Activated CD8-positive, alpha-beta memory T cell treated with anti-CD3 and anti-CD28 coated beads, Interleukin-2, amount 50 U/mL, for 48 hours (primary cell): ENCODE measurements around the gene PDXDC1.
"Not testable (repeated sequence)": the region's sequence is repeated elsewhere in the genome, so short reads cannot be mapped to it uniquely, and the experiment has no call there.

Experiments used
- DNase-seq: peaks from one replicate; pipeline ENCODE4 v3.0.0-alpha.2; 2020

PDXDC1 gene

DNA sequence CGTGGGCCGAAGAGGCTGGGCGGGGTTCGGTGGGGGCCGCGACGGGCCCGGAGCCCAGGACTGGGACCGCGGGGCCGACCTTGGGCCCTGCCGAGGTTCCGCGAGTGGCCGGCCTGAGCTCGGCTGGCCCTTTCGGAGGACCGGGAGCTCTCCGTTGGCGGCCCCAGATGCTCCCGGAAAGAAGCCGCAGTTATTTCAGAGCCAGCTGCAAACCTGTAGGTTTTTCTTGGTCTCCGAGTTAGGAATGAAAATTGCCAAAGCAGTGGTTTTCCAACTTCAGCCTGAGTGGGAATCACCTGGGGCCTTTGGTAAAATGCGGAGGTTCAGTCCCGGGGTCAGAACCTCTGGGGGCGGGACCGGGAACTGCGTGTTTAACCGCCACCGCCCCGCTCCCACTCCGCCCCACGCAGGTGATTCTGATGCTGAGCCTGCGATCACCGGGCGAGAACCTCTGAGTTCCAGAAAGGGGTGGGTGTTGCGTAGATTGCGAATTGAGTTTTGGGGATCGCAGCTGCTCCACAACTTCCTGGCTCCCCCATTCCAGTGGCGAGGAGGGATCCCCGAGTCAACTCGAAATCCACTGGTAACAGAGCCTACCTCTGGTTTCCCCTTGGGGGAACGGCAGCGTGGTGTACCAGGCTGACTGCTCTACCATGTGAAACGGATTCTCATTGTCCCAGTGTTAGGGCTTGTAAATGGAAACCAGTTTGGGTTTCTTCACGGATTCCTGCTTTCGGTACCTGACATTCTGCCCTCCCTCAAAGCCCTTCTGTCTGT, 780 bp downstream of the PDXDC1 start:
- DNase-seq: peak; percentile 78

DNA sequence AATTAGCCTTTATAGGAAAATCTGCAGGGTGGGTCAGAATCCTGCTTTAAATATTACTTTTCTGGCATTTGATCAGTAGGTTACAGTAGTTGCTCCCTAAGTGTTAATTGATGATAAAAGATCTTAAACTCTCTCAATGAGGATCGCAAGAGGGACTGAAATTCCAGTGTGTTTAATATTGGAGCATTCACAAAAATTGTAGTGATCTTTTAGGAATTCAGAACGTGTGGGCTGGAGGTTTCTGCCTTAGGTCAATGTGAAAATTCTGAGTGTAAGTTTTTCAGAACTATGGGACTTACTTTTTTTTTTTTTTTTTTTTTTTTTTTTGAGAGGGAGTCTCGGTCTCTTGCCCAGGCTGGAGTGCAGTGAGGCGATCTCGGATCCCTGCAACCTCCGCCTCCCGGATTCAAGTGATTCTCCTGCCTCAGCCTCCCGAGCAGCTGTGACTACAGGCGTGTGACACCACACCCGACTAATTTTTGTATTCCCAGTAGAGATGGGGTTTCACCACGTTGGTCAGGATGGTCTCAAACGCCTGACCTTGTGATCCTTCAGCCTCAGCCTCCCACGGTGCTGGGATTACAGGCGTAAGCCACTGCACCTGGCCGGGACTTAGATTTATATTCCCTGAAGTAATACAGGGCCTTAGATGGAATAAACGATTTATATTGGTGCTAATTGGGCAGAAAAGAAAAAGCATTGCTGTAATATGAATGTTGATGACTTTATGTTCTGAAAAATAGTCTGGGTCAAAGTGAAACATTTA, 2.3 kb downstream of the PDXDC1 start:
- not testable (repeated sequence) for DNase-seq

DNA sequence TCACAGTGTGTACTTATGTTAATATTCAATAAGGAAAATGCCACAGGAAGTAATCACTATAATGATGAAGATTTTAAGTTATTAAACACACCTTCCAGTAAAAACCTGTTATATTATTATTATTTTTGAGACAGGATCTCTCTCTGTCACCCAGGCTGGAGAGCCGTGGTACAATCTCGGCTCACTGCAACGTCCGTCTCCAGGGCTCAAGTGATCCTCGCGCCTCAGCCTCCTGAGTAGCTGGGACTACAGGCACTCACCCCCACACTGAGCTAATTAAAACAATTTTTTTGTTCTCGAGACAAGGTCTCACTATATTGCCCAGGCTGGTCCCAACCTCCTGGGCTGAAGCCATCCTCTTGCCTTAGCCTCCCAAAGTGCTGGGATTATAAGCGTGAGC, 3.5 kb downstream of the PDXDC1 start:
- DNase-seq: not testable (repeated sequence)

DNA sequence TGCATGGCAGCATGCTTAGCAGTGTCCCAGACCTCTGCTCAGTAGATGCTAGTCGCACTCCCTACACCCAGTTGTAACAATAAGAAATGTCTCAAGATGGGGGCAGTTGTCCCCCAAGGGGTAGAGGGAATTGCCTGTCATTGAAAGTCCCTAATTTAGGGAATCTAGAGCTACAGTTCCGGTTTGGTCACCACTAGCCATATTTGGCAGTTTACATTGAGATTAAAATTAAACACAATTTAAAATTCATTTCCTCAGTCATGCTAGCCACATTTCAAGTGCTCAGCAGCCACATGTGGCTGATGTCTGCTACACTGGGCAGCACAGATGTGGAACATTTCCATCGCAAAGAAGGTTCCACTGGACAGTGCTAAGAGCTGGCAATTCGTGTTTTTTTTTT, 4.1 kb downstream of the PDXDC1 start:
- not testable (repeated sequence) for DNase-seq

DNA sequence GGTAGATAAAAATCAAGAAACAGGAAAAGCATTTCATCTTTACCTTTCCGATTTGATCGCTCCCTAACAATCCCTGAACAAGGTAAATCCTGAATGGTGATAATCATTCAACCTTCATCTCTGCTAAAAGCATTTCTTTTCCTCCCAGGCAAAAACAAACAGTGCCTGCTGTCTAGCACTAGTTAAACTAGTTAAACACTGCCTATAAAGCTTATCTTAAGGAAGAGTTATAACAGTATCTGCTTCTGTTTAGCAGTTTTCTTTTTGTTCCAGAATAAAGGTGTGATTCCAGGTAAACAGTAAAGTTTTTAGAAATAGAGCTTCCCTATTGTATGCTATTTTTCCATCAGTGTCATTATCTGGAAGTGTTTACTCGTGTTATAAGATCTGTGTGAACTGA, 6.4 kb downstream of the PDXDC1 start:
- DNase-seq: not testable (repeated sequence)

DNA sequence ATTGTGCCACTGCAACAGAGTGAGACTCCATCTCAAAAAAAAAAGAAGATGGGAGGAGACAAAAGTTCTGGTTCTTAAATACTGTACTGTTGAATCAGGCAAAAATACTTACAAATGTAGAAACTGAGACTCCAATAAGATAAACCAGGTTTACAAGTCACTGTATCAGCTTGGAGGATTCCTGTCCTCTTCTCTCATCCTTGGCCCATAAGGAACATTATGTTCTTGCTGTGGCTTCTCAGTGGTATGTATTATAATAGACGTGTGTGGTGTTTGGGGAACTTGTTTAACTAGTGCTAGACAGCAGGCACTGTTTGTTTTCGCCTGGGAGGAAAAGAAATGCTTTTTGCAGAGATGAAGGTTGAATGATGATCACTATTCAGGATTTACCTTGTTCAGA, 7.7 kb downstream of the PDXDC1 start:
- DNase-seq: not testable (repeated sequence)

DNA sequence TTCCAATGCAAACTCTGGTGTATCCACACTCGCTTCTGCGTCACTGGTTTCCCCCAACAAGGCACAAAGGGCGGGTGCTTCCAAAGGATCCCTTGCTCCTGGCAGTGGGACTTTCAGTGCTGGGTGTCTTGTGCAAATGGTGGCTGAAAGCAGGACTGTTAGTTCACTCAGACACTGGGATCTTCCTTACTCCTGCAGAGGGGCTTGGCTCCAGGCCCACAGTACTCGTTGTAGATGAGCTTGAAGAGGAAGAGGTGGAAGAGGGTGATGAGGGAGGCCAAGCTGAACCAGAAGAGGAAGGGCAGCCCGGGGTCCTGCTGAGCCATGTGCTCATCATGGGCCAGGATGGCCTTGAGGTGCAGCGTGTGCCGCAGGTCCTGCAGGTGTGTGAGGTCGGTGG, 13.3 kb downstream of the PDXDC1 start:
- DNase-seq: not testable (repeated sequence)

DNA sequence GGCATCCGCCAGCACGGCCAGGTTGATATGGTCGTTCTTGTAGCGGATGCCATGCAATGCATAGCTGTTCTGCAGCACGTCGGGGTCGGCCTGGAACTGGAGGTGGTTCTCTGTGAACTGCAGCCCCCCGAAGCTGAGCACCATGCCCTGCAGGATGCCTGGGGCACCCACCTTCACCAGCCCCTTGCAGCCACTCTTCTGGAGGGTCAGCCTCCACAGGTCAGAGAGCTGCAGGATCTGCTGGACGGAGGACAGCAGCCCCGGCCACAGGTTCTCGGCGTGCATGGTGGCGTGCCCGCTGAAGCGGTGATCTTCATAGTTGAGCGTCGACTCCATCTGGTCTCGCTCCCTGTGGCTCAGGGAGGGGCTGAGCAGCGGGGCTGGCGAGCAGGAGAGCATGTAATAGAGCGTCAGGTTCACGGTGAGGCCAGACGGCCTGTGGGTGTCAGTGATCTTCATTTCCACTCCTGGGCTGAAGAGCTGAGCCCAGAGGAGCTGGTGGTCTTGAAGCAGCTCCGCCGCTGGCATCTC, 13.9 kb downstream of the PDXDC1 start:
- not testable (repeated sequence) for DNase-seq

DNA sequence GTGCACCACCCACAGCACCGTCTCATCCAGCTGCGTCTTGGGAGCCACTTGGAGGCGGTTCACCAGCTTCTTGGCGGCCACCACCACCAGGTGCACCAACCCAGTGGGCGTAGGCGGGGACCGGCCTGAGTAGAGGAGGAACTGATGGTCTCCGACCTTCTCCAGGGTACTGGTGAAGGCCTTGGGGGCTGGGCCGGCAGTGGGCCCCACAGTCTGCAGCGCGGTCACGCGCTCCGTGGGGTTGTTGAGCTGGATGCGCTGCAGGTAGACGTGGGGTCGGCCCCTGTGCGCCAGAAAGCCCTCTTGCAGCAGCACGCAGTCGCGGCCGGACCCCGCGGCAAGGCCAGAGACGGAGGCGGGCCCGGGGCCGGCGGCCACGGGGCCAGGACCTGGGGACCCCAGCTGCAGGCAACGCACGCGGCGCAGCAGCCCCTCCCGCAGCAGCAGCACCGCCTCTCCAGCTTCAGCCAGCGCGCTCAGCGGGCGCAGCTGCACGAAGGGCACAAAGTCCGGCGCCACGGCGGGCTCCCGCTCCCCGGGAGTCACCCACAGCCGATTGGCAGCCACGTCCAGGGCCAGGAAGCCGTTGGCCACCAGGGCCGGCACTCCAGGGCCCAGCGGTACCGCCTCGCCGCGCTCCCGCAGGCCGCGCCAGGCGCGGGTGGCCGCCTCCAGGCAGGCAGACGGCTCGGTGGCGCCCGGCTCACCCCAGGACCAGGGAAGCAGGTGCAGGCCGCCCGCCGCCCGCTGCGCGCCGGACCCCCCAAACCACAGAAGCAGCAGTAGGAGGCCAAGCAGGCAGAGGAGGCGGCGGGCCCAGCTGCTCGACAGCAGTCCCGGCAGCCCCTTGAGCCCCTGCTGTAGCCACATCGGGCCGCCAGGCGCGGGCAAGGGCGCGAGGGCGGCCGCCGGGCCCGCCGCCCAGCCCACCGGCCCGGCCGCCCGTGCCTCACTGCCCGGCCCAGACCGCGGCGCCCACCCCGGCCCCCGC, 14.8 kb downstream of the PDXDC1 start:
- DNase-seq: not testable (repeated sequence)

DNA sequence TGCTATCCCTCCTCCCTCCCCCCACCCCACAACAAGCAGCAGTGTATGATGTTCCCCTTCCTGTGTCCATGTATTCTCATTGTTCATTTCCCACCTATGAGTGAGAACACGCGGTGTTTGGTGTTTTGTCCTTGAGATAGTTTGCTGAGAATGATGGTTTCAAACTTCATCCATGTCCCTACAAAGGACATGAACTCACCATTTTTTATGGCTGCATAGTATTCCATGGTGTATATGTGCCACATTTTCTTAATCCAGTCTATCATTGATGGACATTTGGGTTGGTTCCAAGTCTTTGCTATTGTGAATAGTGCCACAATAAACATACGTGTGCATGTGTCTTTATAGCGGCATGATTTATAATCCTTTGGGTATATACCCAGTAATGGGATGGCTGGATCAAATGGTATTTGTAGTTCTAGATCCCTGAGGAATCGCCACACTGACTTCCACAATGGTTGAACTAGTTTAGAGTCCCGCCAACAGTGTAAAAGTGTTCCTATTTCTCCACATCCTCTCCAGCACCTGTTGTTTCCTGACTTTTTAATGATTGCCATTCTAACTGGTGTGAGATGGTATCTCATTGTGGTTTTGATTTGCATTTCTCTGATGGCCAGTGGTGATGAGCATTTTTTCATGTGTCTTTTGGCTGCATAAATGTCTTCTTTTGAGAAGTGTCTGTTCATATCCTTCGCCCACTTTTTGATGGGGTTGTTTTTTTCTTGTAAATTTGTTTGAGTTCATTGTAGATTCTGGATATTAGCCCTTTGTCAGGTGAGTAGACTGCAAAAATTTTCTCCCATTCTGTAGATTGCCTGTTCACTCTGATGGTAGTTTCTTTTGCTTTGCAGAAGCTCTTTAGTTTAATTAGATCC, 18.7 kb downstream of the PDXDC1 start:
- not testable (repeated sequence) for DNase-seq

DNA sequence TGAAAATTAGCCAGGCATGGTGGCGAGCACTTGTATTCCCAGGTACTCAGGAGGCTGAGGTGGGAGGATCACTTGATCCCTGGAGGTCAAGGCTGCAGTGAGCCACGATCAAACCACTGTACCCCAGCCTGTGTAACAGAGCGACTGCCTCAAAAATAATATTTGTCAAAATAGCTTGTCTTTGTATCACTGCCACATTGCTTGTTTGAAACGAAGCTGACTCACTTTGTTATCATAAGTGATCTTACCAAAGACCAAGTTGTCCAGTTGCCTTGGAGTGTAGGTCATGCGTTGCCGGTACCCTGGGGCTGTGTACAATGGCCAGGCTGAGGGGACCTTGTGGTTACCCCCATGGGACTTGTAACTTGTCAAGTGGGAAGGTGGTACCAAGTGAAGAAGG, 21.9 kb downstream of the PDXDC1 start:
- not testable (repeated sequence) for DNase-seq

DNA sequence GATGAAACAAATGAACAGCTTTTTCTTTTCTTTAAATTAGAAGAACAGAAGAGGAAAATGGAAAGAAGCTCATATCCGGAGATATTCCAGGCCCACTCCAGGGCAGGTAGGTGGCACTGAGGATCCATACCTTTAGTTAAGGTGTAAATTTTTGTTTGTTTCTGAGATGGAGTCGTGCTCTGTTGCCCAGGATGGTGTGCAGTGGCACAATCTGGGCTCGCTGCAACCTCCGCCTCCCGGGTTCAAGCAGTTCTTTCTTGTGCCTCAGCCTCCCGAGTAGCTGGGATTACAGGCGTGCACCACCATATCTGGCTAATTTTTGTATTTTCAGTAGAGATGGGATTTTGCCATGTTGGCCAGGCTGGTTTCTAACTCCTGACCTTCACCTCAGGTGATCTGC, 23.5 kb downstream of the PDXDC1 start:
- DNase-seq: not testable (repeated sequence)

DNA sequence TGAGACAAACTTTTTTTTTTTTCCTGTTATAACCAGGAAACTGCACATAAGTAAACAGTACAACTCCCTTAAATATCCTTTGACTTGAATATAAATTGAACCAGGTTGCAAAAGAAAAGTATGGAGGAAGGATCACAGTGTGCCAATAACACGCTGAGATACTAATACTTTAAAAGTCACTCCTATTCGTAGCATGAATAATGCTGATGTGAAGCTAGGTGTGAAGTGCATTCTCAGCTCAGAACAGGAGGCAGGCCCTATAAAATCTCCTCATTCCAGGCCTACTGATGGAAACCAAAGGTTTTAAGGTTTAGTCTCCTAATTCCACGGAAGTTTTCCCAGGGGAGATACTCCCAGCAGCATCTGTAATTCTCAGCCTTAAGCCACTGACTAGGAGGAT, 25.0 kb downstream of the PDXDC1 start:
- not testable (repeated sequence) for DNase-seq

DNA sequence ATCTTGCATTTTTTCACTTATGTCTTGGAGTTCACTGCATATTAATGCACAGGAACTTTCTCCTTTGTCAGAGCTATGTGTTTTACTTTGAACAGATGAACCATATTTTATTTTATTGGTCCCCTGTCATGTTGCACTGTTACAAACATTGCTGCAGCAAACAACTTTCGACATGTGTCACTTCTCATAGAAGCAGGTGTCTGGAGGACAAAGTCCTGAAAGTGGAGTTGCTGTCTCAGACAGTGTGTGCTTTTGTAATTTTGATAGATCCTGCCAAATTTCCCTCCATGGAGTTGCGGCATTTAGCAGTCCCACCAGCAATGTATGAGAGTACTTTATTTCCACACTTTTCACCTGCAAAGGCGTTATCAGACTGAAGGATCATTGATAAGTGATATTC, 27.6 kb downstream of the PDXDC1 start:
- DNase-seq: not testable (repeated sequence)

DNA sequence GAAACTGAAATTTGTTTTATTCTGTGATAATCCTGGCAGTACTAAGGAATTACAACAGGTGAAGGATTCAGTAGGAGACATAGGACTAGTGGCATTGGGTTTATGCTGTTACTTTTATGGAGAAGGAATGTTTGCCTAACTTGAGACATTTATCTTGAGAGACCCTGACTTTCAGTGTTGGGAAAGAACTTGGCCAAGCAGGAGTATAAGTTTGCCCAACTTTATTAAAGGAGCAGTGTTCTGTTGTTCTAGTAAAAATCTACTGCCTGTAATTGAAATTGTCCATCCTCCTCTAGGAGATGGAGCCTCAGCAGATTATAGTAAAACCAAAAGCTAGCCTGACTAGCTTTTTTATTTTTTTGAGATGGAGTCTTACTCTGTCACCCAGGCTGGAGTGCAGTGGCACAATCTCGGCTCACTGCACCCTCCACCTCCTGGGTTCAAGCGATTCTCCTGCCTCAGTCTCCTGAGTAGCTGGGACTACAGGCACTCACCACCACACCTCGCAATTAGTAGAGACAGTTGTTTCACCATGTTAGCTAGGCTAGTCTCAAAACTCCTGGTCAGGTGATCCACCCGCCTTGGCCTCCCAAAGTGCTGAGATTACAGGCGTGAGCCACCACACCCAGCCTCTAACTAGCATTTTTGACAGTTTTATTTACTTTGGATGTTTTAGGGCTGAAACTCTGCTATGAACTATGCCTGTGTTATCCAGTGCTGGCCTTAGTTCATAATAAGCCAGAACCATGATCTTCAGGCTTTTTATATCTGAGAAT, 30.7 kb downstream of the PDXDC1 start:
- not testable (repeated sequence) for DNase-seq

DNA sequence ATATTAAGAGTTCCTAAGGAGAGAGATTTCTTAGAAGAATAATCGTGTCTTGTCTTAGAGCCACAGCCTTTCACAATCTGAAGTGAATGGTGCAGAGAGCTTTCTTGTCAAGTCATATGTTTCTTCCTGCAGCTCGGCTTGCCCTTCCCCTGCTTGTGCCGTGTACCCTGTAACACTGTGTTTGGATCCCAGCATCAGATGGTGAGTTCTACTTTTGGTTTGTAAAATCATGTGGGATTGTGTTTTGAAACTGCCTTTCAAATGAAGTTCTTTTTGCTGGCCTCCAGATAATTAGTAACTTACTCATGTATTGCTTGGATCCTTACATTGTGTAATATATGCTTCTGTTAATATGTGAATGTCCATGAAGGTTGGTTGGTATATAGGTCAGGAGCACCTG, 33.8 kb downstream of the PDXDC1 start:
- not testable (repeated sequence) for DNase-seq

DNA sequence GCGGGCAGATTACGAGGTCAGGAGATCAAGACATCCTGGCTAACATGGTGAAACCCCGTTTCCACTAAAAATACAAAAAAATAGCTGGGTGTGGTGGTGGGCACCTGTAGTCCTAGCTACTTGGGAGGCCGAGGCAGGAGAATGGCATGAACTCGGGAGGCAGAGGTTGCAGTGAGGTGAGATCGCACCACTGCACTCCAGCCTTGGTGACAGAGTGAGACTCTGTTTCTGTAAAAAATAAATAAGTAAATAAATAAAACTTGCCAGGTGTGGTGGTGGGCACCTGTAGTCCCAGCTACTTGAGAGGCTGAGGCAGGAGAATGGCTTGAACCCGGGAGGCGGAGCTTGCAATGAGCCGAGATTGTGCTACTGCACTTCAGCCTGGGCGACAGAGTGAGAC, 38.1 kb downstream of the PDXDC1 start:
- not testable (repeated sequence) for DNase-seq

DNA sequence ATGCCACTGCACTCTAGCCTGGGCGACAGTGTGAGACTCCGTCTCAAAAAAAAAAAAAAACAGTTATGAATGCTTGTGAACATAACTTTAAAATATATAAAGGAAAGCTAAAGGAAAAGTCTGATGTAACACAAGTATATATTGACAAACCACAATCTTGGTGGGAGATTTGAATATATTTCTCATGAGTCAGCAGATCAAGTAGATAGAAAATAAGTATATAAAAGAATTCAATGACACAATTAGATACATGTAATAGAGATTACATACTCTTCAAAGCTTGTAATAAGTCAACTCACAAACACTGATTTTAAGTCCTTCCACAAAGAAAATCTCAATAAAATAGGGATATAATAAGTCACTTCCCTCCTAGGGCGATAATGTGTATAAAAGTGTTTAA, 40.8 kb downstream of the PDXDC1 start:
- DNase-seq: not testable (repeated sequence)

DNA sequence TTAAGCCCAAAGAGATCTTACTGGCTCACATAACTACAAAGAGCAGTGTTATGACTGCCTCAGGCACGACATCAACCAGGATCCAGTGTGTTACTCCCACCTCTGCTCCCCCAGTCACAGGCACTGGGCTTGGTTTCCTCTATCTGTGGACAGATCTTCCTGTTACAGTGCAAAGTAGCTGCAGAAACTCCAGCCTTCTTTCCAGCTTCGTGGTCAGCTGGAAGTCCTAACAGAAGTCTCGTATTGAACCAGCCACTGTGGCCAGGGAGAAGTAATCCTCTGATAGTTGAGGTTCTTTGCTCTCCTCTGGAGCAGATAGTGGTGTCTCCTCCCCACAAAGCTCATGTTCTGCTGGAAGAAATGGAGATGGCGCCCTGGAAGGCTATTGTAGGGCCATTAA, 41.5 kb downstream of the PDXDC1 start:
- DNase-seq: not testable (repeated sequence)

DNA sequence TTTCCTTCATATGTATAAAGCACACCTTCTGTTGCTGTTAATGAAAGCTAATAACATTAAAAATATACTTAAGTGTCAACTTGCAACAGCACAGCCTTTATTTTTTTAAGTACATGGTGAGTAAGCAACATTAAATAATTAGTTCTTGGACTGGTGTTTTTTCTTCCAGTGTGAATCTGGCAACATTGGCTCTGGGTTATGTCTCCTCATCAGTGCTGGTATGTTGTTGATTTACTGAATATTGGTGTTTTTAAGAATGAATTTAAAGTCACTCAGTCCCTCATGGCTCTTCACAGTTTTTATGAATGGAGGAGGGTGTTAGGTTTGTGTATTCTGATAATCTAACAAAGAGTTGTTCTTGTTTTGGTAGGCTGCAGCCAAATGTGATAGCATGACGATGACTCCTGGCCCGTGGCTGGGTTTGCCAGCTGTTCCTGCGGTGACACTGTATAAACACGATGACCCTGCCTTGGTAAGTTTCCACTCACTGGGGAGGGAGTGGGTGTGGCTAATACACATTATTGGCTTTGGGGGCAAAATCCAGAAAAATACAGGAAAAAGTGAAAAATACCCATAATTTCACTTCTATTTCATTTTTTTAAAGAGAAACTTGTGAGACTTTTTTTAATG, 42.2 kb downstream of the PDXDC1 start:
- not testable (repeated sequence) for DNase-seq
